Measurements from ENCODE around the gene CD6. TPM values are rescaled to one million over a fixed set of nuclear protein-coding genes. Genes with fewer than 3 reads are reported as not detected.

The CD6 gene
- total and polyA plus RNA-seq, 3 donors from 2014 or later, result 0.87 to 3.1 (median 1.6) TPM

- Histone ChIP-seq H3K4me1 (peaks cover 11% of the 10 kb centered on the region), H3K4me3 (no peak overlapping the region), H3K27me3 (no peaks in the 10 kb centered on the region), H3K27ac (no peak overlapping the region), H3K36me3 (ENCODE audit: low read depth, missing control alignments) (no peaks in the 10 kb centered on the region), H3K9me3 (no peaks in the 10 kb centered on the region)
- TF ChIP-seq POLR2A (IDR thresholded peaks at IDR 0.05), result no peak
- TF ChIP-seq CTCF (IDR thresholded peaks at IDR 0.05), result no peak
- peak; percentile 38 for DNase-seq
- WGBS, 2 donors, result 76 to 81% methylated on average over 3 to 13 of the region's 13 CpGs
- intact Hi-C loops (cut with DNase I; ENCODE audit: low total_unique reads), result no loop called here
These were observed 25.1 kb downstream of the CD6 start for GRCh38 chr11:60996381-60997138.

GRCh38 chr11:61000426-61000825, 28.9 kb downstream of the CD6 start:
- H3K4me1 ChIP-seq, result peaks cover 13% of the 10 kb centered on the region
- H3K4me3 ChIP-seq, result no peak overlapping the region
- intact Hi-C loops (cut with DNase I; ENCODE audit: low total_unique reads), result no loop called here
- no peaks in the 10 kb centered on the region for H3K36me3 ChIP-seq (ENCODE audit: low read depth, missing control alignments)
- no peak for DNase-seq
- H3K9me3 ChIP-seq, result no peaks in the 10 kb centered on the region
- H3K27ac ChIP-seq, result no peak overlapping the region
- TF ChIP-seq POLR2A (IDR thresholded peaks at IDR 0.05) (no peak), CTCF (IDR thresholded peaks at IDR 0.05) (no peak)
- 88 to 97% methylated on average over 11 of the region's 11 CpGs for WGBS, 2 donors
- H3K27me3 ChIP-seq, result no peaks in the 10 kb centered on the region

GRCh38 chr11:61001931-61002330, 30.5 kb downstream of the CD6 start:
- no peak for TF ChIP-seq CTCF (IDR thresholded peaks at IDR 0.05)
- TF ChIP-seq POLR2A (IDR thresholded peaks at IDR 0.05), result no peak
- Histone ChIP-seq H3K27me3 (no peaks in the 10 kb centered on the region), H3K27ac (no peak overlapping the region), H3K4me1 (peaks cover 13% of the 10 kb centered on the region), H3K36me3 (ENCODE audit: low read depth, missing control alignments) (no peaks in the 10 kb centered on the region), H3K9me3 (no peaks in the 10 kb centered on the region), H3K4me3 (no peak overlapping the region)
- WGBS, 2 donors, result 95 to 96% methylated on average over 3 of the region's 3 CpGs
- intact Hi-C loops (cut with DNase I; ENCODE audit: low total_unique reads), result no loop called here
- DNase-seq, result no peak

GRCh38 chr11:61002598-61002997, 31.1 kb downstream of the CD6 start:
- no peak for TF ChIP-seq CTCF (IDR thresholded peaks at IDR 0.05)
- TF ChIP-seq POLR2A (IDR thresholded peaks at IDR 0.05), result no peak
- no peaks in the 10 kb centered on the region for H3K9me3 ChIP-seq
- 94 to 96% methylated on average over 7 of the region's 7 CpGs for WGBS, 2 donors
- no peaks in the 10 kb centered on the region for H3K27me3 ChIP-seq
- no peak overlapping the region for H3K4me3 ChIP-seq
- intact Hi-C loops (cut with DNase I; ENCODE audit: low total_unique reads), result no loop called here
- peaks cover 13% of the 10 kb centered on the region for H3K4me1 ChIP-seq
- H3K27ac ChIP-seq, result no peak overlapping the region
- H3K36me3 ChIP-seq (ENCODE audit: low read depth, missing control alignments), result no peaks in the 10 kb centered on the region
- DNase-seq, result no peak

GRCh38 chr11:61004180-61004611, 32.7 kb downstream of the CD6 start:
- H3K36me3 ChIP-seq (ENCODE audit: low read depth, missing control alignments), result no peaks in the 10 kb centered on the region
- WGBS, 2 donors, result 39 to 53% methylated on average over 10 of the region's 10 CpGs
- no peak for TF ChIP-seq CTCF (IDR thresholded peaks at IDR 0.05)
- no peak for TF ChIP-seq POLR2A (IDR thresholded peaks at IDR 0.05)
- H3K4me1 ChIP-seq, result peaks cover 21% of the 10 kb centered on the region
- peak overlapping the region in 1 of 2 donors; percentile 25 for H3K27ac ChIP-seq
- no peaks in the 10 kb centered on the region for H3K9me3 ChIP-seq
- H3K27me3 ChIP-seq, result no peaks in the 10 kb centered on the region
- no peak overlapping the region for H3K4me3 ChIP-seq
- intact Hi-C loops (cut with DNase I; ENCODE audit: low total_unique reads), result no loop called here
- peak; percentile 60 for DNase-seq
